B cell (primary cell): ENCODE measurements around the gene TNNI3K. TPM values are rescaled to one million over a fixed set of nuclear protein-coding genes. Genes with fewer than 3 reads are reported as not detected.

ENCODE experiments used
- ATAC-seq: fragments of 200-7000 bp; cut with Tn5 transposase; one replicate; pipeline ENCODE4 v1.10.0; 2021; ENCODE audit warnings: low read depth, mild to moderate bottlenecking, moderate number of reproducible peaks, moderate library complexity
- CTCF ChIA-PET: fragments of 350-600 bp; sonication (Branson Sonifier 250); formaldehyde crosslinking; loops from one replicate; lab custom pipeline; 2021; ENCODE audit warnings: antibody characterized with exemption, inconsistent platforms; lab: Charles Lee
- POLR2A ChIA-PET: fragments of 350-600 bp; sonication (Branson Sonifier 250); formaldehyde crosslinking; loops from one replicate; lab custom pipeline; 2021; ENCODE audit warnings: antibody characterized with exemption; lab: Charles Lee
- DNase-seq: peaks from one replicate; pipeline ENCODE4 v3.0.0; 2013
- H2AFZ ChIP-seq: 2 replicates; pipeline ENCODE4 v1.6.1; 2012; ENCODE audit warnings: mild to moderate bottlenecking, low read depth, low read length; ENCODE audit not compliant: insufficient read depth, poor library complexity, severe bottlenecking
- H3K27ac ChIP-seq, 2 donors: 1 replicate in 1 of 2; 2 replicates in 1 of 2; pipeline ENCODE4 v1.5.1; 2012 to 2013; ENCODE audit warnings: low read length in 2 of 2, mild to moderate bottlenecking in 2 of 2, moderate library complexity in 1 of 2
- H3K27me3 ChIP-seq, 4 experiments: fragments of 200-600 bp in 1 of 4; sonication (generic) in 1 of 4; replicated peaks in 1 of 4; 1 replicate in 2 of 4; 2 replicates in 2 of 4; pipeline versions ENCODE4 v1.6.1 to v1.7.0; 2013 to 2016; ENCODE audit warnings: low read length in 3 of 4, mild to moderate bottlenecking in 2 of 4, mixed read lengths in 1 of 4, moderate library complexity in 1 of 4; ENCODE audit not compliant: insufficient read depth in 4 of 4, control insufficient read depth in 3 of 4; ENCODE audit errors: control extremely low read depth in 1 of 4
- H3K36me3 ChIP-seq, 2 experiments: replicated peaks in 1 of 2; 1 replicate in 1 of 2; 2 replicates in 1 of 2; pipeline versions ENCODE4 v1.6.1 to v1.7.1; 2013; ENCODE audit warnings: low read length in 1 of 2; ENCODE audit not compliant: insufficient read depth in 2 of 2, control insufficient read depth in 1 of 2; ENCODE audit errors: control extremely low read depth in 1 of 2, extremely low read depth in 1 of 2
- H3K4me1 ChIP-seq, 2 donors: fragments of 200-600 bp in 1 of 2; sonication (generic) in 1 of 2; 1 replicate in 1 of 2; 2 replicates in 1 of 2; pipeline versions ENCODE4 v1.5.1 to v1.6.1; 2013 to 2017; ENCODE audit warnings: low read length in 2 of 2; ENCODE audit not compliant: control insufficient read depth in 2 of 2, insufficient read depth in 2 of 2
- H3K4me2 ChIP-seq: replicated peaks from 2 replicates; pipeline ENCODE3; 2012; ENCODE audit warnings: mild to moderate bottlenecking, low read depth, low read length; ENCODE audit not compliant: poor library complexity, severe bottlenecking
- H3K4me3 ChIP-seq, 5 experiments: fragments of 200-600 bp in 1 of 5; sonication (generic) in 1 of 5; 1 replicate in 3 of 5; 2 replicates in 2 of 5; pipeline versions ENCODE4 v1.5.1 to v1.7.0; 2011 to 2016; ENCODE audit warnings: low read length in 4 of 5, mild to moderate bottlenecking in 4 of 5, low read depth in 2 of 5, control low read depth in 1 of 5, moderate library complexity in 1 of 5; ENCODE audit not compliant: insufficient read depth in 1 of 5; ENCODE audit errors: control extremely low read depth in 1 of 5, extremely low read depth in 1 of 5
- H3K79me2 ChIP-seq: fragments of 200-600 bp; sonication (generic); one replicate; pipeline ENCODE4 v1.6.0; 2016; ENCODE audit warnings: low read length; ENCODE audit not compliant: control insufficient read depth, insufficient read depth
- H3K9ac ChIP-seq: fragments of 200-600 bp; sonication (generic); 2 replicates; pipeline ENCODE4 v1.6.1; 2017; ENCODE audit warnings: mild to moderate bottlenecking, low read length, moderate library complexity
- H3K9me3 ChIP-seq, 3 donors: one replicate each; pipeline versions ENCODE4 v1.6.1 to v1.7.1; 2013; ENCODE audit warnings: low read length in 2 of 3; ENCODE audit not compliant: control insufficient read depth in 2 of 3, insufficient read depth in 1 of 3; ENCODE audit errors: control extremely low read depth in 1 of 3
- H4K20me1 ChIP-seq: 2 replicates; pipeline ENCODE4 v1.6.0; 2012; ENCODE audit warnings: mild to moderate bottlenecking, low read length; ENCODE audit not compliant: insufficient read depth, control insufficient read depth, poor library complexity, severe bottlenecking
- H3K27ac Mint-ChIP-seq: one replicate; pipeline ENCODE4 v1.8.0; 2021; ENCODE audit warnings: mixed read lengths
- H3K27me3 Mint-ChIP-seq: one replicate; pipeline ENCODE4 v1.8.0; 2021; ENCODE audit warnings: mixed read lengths
- H3K4me1 Mint-ChIP-seq: one replicate; pipeline ENCODE4 v1.8.0; 2021; ENCODE audit warnings: mixed read lengths
- H3K4me3 Mint-ChIP-seq: one replicate; pipeline ENCODE4 v1.8.0; 2021; ENCODE audit warnings: mixed read lengths
- H3K9me3 Mint-ChIP-seq: one replicate; pipeline ENCODE4 v1.8.0; 2022; ENCODE audit warnings: mixed read lengths; ENCODE audit not compliant: insufficient read depth
- EZH2 ChIP-seq: IDR thresholded peaks from 2 replicates; pipeline ENCODE4 v1.6.1; 2012; ENCODE audit warnings: borderline replicate concordance, low read depth, mild to moderate bottlenecking, moderate library complexity, low read length; ENCODE audit not compliant: insufficient read depth, poor library complexity, severe bottlenecking
- WGBS: methylation state at CpG from one replicate; pipeline ENCODE4 v1.1.5; 2013; ENCODE audit warnings: missing lambda C conversion rate; ENCODE audit not compliant: insufficient coverage; 5-methylcytosine and 5-hydroxymethylcytosine counted together
- intact Hi-C: fragments of 100-400 bp; cut with micrococcal nuclease; formaldehyde crosslinking; loops from one replicate; pipeline ENCODE4 v1.10.0; 2022
- polyA plus RNA-seq: library from polyadenylated mRNA; depleted of rRNA; stranded (reverse); fragments of >200 nt; gene quantifications from 2 replicates; pipeline ENCODE4 v1.2.3, GENCODE V29; 2012
- total RNA-seq, 2 donors: library from RNA; stranded (reverse); fragments of 120-200 nt in 1 of 2; gene quantifications; 1 replicate in 1 of 2; 2 replicates in 1 of 2; pipeline versions ENCODE4 v1.2.3 to v1.2.4, GENCODE V29; 2013 to 2022
- TF ChIP-seq, protein P1 (sequence below): fragments of 200-600 bp; IDR thresholded peaks from one replicate; pipeline ENCODE4 v1.8.0; 2022; ENCODE audit warnings: antibody characterized with exemption, mild to moderate bottlenecking

TNNI3K gene
- total and polyA plus RNA-seq, 2 donors (not counting 1 experiment from before 2014, with no cell fraction given) = 0.52 to 3.1 TPM

DNA sequence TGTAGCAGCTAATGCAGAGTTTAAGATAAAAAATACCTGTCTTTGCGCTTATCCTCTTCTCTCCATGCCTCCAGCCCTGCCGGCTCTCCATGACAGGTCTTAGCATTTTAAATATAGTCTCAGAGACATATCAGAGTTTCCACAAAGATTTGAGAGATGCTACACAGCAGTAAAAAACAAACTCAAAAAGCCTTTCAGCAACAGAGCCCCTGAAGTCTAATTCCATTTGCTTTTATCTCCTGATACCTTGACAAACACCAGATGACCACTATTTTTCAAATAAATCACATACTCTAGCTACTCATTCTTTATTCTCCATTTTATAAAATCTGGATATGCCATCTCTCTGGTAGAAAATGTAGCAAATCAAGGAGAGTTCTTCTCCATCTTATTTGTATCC is 356.8 kb downstream of the TNNI3K start:
- no peaks in the 10 kb centered on the region for H3K9me3 ChIP-seq
- H3K27ac ChIP-seq = no peak overlapping the region
- H3K36me3 ChIP-seq = no peaks in the 10 kb centered on the region
- DNase-seq (no peak), ATAC-seq (no peak)
- 88% methylated on average over 2 of the region's 2 CpGs for WGBS
- ChIA-PET CTCF (no interaction called here), POLR2A (no interaction called here)
- H3K9ac ChIP-seq = no peak overlapping the region
- no peak for TF ChIP-seq EZH2
- TF ChIP-seq, protein P1, sequence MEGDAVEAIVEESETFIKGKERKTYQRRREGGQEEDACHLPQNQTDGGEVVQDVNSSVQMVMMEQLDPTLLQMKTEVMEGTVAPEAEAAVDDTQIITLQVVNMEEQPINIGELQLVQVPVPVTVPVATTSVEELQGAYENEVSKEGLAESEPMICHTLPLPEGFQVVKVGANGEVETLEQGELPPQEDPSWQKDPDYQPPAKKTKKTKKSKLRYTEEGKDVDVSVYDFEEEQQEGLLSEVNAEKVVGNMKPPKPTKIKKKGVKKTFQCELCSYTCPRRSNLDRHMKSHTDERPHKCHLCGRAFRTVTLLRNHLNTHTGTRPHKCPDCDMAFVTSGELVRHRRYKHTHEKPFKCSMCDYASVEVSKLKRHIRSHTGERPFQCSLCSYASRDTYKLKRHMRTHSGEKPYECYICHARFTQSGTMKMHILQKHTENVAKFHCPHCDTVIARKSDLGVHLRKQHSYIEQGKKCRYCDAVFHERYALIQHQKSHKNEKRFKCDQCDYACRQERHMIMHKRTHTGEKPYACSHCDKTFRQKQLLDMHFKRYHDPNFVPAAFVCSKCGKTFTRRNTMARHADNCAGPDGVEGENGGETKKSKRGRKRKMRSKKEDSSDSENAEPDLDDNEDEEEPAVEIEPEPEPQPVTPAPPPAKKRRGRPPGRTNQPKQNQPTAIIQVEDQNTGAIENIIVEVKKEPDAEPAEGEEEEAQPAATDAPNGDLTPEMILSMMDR = no peak
- H3K27me3 ChIP-seq = no peaks in the 10 kb centered on the region
- H3K27ac Mint-ChIP-seq = no peak overlapping the region
- no peak overlapping the region for H3K4me3 ChIP-seq
- intact Hi-C loops = no loop called here
- H4K20me1 ChIP-seq = no peaks in the 10 kb centered on the region
- H3K4me1 ChIP-seq = no peaks in the 10 kb centered on the region
- no peak overlapping the region for H2AFZ ChIP-seq
- H3K4me3 Mint-ChIP-seq = no peak overlapping the region
- no peaks in the 10 kb centered on the region for H3K27me3 Mint-ChIP-seq
- H3K4me1 Mint-ChIP-seq = no peaks in the 10 kb centered on the region
- H3K9me3 Mint-ChIP-seq = no peaks in the 10 kb centered on the region
- no peak overlapping the region for H3K4me2 ChIP-seq
- H3K79me2 ChIP-seq = no peaks in the 10 kb centered on the region

DNA sequence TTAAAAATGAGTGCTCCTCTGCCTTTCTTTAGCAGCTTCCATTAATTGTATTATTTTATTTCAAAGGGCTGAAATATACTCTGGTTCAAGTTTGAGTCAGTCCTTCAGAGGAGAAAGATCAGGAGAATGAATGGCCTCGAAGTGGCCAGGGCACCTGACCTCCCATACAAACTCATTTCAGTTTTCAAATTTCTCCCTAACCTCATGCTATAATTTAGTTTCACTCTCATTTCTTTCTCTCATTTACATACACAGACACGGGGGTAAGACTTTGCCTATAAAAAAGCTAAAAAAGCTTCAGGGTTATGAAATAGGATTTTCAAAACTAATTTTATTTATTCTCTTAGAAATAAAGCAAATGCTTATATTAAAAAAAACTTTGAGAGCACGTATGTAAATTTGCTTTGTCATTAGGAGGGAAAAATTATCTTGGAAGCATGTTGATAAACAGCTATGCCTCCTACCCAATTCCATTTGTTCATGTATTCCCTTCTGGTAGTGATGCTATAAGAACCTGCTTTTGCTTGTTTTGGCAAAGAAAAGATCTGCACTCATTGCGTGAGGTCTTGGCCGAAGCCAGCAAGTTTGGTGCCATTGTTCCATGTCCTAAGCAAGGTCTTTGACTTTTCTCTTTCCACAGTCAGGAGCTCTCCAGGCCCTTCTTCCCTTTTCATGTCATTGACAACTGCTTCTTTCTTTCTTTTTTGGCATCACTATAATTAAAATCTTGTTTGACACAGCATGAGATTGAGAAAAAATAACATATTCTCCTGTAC is 357.6 kb downstream of the TNNI3K start:
- H3K27ac ChIP-seq = no peak overlapping the region
- CTCF ChIA-PET = interaction anchor here (1.5 kb wide), 1 partner anchor 97 kb away, joined by 4 read pairs; no protein-coding TSS in a partner anchor
- Mint-ChIP-seq H3K4me1 (no peaks in the 10 kb centered on the region), H3K4me3 (no peak overlapping the region), H3K27me3 (no peaks in the 10 kb centered on the region), H3K27ac (no peak overlapping the region), H3K9me3 (no peaks in the 10 kb centered on the region)
- DNase-seq (no peak), ATAC-seq (no peak)
- POLR2A ChIA-PET = no interaction called here
- TF ChIP-seq EZH2 = no peak
- TF ChIP-seq, protein P1 = no peak
- H3K4me2 ChIP-seq = no peak overlapping the region
- no peak overlapping the region for H3K4me3 ChIP-seq
- 100% methylated on average over 1 of the region's 5 CpGs for WGBS
- intact Hi-C loops = no loop called here
- H3K9ac ChIP-seq = no peak overlapping the region
- H3K9me3 ChIP-seq = no peaks in the 10 kb centered on the region
- H3K4me1 ChIP-seq = no peaks in the 10 kb centered on the region
- H3K27me3 ChIP-seq = no peaks in the 10 kb centered on the region
- H3K79me2 ChIP-seq = no peaks in the 10 kb centered on the region
- H2AFZ ChIP-seq = no peak overlapping the region
- H4K20me1 ChIP-seq = no peaks in the 10 kb centered on the region
- H3K36me3 ChIP-seq = no peaks in the 10 kb centered on the region
